ENCODE measurements around the gene REEP3.

Gene REEP3

GRCh38 chr10:63515002-63515763 is 6.0 kb upstream of the REEP3 start:
- DNase-seq: no peak

GRCh38 chr10:63516207-63516606 is 5.0 kb upstream of the REEP3 start:
- no peak for DNase-seq

- no peak for DNase-seq
Observed at GRCh38 chr10:63518690-63519288, 2.4 kb upstream of the REEP3 start.

DNA sequence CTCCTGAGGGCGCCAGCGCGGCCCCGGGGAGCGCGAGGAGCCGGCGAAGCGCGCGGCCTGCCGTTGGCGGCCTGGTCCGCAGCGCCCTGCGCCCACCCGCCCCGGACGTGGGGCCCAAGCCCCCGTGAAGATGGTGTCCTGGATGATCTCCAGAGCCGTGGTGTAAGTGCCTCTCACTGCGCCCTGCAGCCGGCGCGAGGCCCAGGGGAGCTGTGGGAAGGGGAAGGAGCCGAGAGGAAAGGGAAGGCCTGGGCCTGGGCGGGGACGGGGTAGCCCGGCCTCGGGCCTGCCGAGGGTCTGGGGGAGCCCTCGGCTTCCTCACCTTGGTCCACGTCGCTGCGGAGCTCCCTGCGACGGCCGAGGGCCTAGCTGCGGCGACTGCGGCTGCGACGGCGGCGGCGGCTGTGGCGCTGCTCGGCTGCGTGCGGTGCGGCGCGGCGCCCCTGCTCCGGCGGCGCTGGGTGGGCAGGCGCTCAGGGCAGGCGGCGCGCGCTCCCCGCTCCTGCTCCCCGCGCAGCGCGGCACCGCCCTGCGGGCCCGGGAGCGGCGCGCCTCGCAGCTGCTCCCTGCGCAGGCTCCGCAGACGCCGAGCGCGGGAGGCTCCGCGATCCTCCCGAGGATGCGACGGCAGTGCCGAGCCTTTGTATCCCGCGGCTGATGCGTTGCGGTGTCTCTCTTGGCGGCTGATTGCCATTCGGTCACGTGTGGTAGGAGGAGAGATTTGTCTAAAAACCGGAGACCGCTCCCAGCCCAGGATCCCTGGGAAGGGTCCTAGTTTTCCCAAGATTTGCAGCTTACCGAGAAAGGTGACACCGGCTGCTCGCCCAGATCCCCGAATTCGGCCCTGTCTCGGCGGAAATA is 445 bp downstream of the REEP3 start:
- DNase-seq: peak; percentile 60

- no peak for DNase-seq
Observed at GRCh38 chr10:63522277-63522687, 1.1 kb downstream of the REEP3 start.

GRCh38 chr10:63522995-63523394 is 1.8 kb downstream of the REEP3 start:
- DNase-seq: no peak

DNA sequence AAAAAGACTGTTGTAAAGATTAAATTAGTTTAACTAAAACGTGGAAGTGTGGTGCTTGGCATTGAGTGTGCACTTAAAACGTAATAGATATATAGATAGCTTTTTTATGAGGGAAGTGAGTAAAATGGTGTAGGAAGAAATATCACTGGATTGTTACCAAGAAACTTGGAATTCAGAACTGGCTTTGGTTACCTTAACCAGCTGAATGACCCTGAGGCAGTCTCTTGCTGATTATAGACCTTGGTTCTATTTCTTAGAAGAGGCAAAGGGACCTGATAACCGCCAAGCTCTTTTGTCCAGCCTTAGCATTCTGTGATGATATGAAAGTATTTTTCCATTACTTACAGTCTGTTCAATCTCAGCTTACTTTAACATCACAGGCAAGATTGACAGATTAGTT is 3.8 kb downstream of the REEP3 start:
- no peak for DNase-seq

DNA sequence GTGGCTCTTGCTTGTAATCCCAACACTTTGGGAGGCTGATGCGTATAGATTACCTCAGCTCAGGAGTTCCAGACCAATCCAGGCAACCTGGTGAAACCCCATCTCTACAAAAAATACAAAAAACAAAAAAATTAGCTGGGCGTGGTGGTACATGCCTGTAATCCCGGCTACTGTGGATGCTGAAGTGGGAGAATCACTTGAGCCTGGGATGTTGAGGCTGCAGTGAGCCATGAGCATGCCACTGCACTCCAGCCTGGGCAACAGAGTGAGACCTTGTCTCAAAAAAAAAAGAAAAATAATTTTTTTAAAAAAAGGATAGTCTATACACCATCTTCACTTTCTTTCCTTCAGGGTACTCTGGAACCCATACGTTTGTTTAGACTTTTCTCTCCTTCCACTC is 6.2 kb downstream of the REEP3 start:
- DNase-seq: no peak

GRCh38 chr10:63528084-63528744 is 7.0 kb downstream of the REEP3 start:
- no peak for DNase-seq

GRCh38 chr10:63530409-63530808 is 9.2 kb downstream of the REEP3 start:
- DNase-seq: no peak

DNA sequence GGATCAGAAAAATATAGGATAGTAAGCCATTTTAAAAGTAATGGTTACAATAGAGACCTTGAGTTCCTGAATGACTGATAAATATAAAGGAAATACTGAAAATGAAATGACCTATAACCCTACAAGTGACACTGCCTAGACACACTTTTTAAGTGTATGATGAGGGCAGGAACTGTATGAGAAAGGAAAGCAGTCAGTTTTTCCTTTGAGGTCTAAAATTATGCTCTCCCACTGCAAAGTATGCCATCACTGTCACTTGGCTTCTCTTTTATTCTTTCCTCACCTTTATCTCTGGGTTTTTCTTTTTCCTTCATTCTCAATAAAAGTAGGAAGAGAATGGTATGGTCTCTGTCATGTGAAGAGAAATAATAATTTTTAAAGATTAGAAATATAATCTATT is 13.5 kb downstream of the REEP3 start:
- no peak for DNase-seq

DNA sequence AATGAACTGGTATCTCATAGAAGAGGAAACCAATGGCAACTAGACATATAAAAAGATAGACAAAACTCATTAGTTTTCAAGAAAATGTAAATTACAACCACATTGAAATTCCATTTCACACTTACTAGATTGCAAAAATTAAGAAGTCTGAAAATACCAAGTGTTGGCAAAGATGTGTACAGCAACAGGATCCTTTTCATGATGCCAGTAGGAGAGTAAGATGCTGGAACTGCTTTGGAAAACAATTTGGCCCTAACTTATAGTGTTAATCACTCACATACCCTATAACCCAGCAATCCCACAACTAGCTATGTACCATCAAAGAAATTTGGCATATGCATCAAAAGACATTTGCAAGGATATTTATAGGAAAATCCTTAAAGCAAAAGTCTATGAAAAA is 15.5 kb downstream of the REEP3 start:
- no peak for DNase-seq

- DNase-seq: no peak
Observed at GRCh38 chr10:63537536-63537935, 16.3 kb downstream of the REEP3 start.

- DNase-seq: no peak
Observed at GRCh38 chr10:63539377-63539776, 18.2 kb downstream of the REEP3 start.

DNA sequence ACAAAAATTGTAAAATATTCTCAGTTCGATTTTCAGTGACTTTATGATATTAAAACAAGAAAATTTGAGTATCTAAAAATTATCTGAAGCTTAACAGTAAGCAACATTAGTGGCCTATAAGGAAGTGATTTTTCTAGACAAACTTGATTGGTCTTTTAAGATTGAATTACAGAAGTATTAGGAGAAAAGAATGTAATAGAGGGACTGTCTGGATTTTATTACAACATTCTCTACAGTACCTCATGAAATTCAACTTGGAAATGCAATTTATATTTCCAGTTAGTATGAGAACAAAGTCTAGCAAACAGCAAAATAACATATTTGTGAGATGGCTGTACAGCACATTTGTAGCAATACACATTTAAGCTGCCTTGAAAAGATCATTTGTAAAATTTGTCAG is 18.8 kb downstream of the REEP3 start:
- no peak for DNase-seq

DNA sequence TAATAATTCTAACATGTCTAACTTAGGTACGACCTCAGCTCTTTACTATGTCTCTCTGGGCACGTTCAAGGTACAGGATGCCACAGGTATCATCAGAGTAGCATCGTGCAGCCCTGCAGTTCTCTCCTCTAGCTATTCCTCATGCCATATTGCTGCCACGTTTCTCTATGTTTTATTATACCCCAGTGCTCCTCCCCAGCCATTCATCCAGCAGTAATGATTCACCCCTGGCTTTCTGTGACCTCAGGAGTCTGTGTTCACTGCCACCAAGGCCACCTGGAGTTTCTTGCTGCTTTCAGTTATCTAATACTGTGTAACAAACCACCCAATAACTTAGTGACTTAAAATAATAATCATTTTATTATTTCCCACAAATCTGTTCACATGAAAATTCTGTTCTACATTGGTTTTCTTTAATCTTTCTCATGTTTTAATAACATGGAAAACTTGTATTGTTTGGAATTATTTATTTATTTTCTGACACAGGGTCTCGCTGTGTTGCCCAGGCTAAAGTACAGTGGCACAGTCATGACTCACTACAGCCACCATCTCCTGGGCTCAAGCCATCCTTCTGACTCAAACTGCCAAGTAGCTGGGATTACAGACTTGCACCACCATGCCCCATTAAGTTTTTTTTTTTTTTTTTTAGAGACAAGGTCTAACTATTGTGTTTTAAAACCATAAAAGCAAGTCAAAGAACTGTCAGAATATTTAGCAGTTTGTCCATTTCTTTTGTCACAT is 21.8 kb downstream of the REEP3 start:
- no peak for DNase-seq

GRCh38 chr10:63543576-63543962 is 22.4 kb downstream of the REEP3 start:
- DNase-seq: no peak

GRCh38 chr10:63544418-63544817 is 23.2 kb downstream of the REEP3 start:
- no peak for DNase-seq

DNA sequence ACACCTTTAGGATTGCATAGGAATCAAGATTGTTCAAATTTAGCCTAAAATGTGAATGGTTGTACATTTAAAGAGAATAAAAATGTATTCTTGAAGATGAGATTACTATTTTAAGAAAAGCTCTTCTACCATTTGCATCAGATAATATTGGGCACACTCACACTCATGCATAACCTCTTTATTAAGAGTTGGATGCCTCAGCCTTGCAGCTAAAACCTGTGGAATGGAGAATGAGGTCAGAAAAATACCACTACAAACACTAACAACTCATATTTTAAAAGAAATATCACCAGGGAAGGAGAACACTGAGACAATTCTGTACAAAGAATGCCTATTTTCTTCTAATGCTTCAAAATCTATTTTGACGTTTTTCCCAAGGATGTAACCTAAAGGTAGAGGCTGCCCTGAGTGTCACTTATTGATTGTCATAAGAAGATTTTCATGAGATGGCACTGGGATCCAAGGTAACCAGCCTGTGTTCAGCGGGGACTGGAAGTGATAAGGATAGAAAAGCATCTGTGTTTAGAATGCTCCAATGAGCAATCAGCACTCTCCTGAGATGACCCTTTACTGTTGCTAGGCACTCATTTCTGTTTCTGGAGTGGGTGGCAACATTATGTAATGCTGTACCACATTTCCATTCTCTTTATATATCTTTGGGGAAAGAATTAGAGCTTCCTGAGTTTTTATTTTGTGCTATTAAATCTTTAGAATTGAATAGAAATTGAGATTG is 26.6 kb downstream of the REEP3 start:
- no peak for DNase-seq

- no peak for DNase-seq
Observed at GRCh38 chr10:63548860-63549259, 27.7 kb downstream of the REEP3 start.

- no peak for DNase-seq
Observed at GRCh38 chr10:63549810-63550209, 28.6 kb downstream of the REEP3 start.

DNA sequence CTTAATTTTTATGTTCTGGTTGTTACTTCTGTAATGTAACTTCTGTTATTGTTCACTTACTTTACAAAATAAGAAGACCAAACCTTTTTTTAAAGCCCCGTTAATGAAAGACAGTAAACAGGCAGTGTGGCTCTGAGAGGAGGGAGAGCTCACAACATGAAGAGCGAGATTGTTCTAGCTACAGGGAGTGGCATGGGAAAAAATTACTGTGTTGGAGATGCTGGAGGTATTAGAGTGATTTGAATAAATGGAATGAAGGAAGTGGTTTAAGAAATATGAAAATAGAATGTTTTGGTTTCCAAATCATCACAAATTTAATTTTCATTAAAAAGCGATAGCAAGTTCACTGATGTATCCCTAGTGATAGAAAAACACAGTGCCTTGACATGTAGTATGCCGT is 31.8 kb downstream of the REEP3 start:
- no peak for DNase-seq
